T47D (cell line): Measurements from ENCODE around the gene HSFX3.
"Not testable (repeated sequence)": the region's sequence is repeated elsewhere in the genome, so short reads cannot be mapped to it uniquely, and the experiment has no call there.

Experiments used
- DNase-seq, 2 experiments: peaks; one replicate each; pipeline versions ENCODE4 v3.0.0 to v3.0.0-alpha.2; 2011 to 2012; ENCODE audit warnings: low read depth in 1 of 2, low spot score in 1 of 2
- JUND ChIP-seq: IDR thresholded peaks from 2 replicates; pipeline ENCODE4 v1.6.1; 2012; ENCODE audit warnings: low read depth
- in situ Hi-C: cut with HindIII; loops from 2 replicates; pipeline ENCODE4 v1.10.0; 2016; ENCODE audit warnings: low sequenced_read_pairs, low pct_unique_long_range_greater_than_20kb

HSFX3 gene

DNA sequence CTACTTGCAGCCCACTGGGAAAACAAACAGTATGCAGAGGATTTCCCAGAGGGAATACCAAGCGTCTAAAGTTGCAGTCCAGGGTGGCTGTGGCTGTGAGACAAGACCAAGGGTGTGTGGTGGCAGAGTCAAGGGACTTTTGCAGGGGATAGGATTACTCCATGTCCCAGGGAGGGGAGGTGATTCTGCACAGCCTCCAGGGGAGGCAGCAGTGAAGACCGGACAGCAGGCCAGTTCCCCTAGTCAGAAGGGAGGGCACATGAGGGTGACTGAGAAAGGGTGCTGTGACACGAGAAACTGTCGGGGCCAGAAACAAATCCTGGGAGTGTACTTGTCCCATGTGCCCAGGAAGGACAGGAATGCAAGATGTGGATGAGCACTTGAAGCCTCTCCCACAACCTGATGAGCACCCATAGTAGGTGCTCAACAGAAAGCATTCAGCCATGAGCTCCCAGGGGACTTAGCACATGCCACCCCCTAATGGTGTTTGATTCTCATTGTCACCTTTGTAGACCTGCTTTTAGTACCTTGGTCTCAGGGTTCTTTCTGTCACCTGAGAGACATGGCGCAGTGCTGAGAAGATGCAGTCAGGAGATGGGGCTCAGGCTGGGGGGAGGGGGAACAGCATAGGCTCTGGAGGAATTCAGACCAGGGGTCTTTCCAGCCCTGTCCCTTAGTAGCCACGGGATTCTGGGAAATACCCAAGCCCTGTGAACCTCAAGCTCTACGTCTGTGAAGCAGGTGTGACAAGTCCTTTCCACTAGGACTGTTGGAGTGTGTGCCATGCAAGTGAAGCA is 18.1 kb upstream of the HSFX3 start:
- no peak for TF ChIP-seq JUND
- no peak for DNase-seq
- in situ Hi-C loops: no loop called here

DNA sequence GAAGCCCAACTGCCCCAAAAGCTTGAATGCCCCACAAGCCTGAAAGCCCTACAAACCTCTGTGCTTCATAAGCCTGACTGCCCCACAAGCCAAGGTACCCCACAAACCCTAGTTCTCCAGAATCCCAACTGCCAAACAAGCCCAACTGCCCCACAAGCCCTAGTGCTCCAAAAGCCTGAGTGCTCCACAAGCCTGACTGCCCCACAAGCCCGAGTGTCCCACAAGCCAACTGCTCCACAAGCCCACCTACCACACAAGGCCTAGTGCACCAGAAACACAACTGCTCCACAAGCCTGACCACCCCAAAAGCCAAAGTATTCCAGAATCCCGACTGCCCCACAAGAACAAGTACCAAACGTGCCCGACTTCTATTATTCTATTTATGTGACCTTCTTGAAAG is 13.6 kb upstream of the HSFX3 start:
- no peak for TF ChIP-seq JUND
- in situ Hi-C loops: no loop called here
- no peak for DNase-seq

DNA sequence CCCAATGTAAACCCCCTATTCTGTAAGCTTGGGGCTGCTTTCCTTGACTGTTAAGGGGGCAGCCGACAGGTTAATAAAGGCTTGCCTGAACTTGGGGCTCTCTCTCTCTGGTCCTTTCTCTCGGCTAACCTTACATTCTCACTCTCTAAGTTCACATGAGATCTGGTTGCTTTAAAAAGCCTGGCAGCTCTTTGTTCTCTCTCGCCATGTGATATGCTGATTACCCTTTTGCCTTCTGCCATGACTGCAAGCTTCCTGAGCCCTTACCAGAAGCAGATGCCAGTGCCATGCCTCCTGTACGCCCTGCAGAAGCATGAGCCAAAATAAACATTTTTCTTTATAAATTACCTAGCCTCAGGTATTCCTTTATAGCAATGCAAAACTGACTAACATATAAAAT is 5.5 kb upstream of the HSFX3 start:
- in situ Hi-C loops, DNase-seq: not testable (repeated sequence)

DNA sequence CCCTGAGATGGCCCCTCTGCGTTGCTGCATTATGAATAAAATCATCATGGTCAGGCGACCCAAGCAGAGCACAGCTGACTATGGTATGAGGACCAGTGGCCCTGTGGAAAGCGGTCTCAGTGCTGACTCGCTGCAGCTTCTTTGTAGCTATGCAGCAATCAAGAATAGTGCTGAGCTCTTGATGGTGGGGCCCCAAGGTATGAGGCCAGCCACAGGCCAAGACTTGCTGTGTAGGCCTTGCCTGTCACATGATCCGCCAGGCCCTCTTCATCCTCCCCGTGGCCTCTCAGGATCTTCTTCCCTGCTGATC is 2.2 kb upstream of the HSFX3 start:
- in situ Hi-C loops, DNase-seq: not testable (repeated sequence)

DNA sequence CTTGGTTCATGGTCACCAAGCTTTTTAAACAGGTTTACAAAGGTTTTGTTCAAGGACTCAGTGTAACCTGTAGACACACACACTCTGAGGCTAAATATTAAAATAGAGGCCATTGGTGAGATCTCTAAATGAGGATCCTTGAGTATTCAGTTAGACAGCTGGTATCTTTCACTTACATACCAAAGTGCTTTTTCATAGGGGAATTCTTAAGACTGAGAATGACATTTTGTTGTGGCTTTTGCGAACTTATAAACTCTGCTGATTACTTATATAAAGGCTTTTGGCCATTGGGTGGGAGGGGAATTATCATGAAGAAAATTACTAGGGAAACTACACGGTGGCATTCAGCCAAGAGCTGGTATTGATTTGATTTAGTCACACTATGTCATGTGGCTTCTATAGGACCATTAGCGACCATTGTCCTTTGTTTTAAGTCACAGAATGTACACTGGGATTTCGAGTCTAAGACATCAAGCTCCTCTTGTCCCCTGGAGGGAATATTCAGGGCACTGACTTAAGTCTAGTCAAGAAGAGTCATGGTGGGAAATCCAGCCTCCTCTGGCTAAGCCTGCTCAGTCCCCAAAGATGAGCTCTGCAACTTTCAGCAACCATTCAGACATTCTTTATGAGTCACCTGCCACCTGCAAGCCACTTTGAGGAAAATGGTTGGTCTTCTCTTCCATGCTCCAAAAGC is 1.7 kb upstream of the HSFX3 start:
- in situ Hi-C loops, DNase-seq: not testable (repeated sequence)

DNA sequence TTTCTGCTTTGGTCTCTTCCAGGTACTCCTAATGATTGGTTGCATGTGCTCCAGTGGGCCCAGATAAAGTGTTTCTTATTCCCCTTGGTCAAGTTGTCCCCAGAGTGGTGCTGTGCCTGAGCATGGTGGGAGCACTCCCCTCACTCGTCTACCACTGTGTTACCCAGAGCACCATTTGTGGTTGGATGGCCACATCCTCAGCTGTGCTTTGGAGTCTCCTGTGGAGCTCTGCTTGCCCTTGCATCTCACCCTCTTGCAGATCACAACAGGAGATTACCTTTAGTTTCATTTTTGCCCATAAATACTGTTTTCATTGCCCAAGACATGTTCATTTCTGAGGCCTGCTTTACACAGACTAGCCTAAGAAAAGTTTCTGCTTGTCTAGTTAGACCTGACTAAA is 730 bp upstream of the HSFX3 start:
- in situ Hi-C loops, DNase-seq: not testable (repeated sequence)

DNA sequence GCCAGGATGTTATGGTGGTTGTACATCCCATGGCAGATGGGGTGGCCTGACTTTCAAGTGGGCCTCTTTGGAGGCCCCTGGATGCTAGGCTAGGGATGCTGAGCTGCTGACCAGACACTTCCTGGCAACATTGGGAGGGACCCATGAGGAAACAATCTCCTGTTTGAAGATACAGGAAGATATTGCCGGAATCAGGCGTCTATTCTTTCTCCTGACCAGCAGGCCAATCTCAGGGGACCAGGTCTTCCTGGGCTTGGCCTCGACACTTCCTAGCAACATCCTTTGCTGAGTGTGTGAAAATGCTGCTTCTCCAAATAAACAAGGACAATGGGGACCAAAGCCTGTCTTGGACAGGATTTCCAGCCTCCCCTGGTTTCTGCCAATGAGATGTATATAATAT is 1.9 kb downstream of the HSFX3 start:
- DNase-seq, in situ Hi-C loops: not testable (repeated sequence)

DNA sequence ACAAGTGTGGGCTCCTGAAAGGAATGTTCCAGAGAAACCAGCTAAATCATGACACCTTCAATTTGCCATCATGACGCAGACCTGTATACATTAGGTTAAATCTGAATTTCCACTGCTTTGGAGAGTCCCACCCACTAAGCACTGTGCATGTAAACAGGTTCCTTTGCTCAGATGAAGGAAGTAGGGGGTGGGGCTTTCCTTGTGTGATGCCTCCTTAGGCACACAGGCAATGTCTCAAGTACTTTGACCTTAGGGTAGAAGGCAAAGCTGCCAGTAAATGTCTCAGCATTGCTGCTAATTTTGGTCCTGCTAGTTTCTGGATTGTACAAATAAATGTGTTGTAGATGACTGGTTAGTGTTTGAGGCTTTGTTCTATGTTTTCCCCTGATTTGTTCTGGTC is 2.8 kb downstream of the HSFX3 start:
- in situ Hi-C loops, DNase-seq: not testable (repeated sequence)

DNA sequence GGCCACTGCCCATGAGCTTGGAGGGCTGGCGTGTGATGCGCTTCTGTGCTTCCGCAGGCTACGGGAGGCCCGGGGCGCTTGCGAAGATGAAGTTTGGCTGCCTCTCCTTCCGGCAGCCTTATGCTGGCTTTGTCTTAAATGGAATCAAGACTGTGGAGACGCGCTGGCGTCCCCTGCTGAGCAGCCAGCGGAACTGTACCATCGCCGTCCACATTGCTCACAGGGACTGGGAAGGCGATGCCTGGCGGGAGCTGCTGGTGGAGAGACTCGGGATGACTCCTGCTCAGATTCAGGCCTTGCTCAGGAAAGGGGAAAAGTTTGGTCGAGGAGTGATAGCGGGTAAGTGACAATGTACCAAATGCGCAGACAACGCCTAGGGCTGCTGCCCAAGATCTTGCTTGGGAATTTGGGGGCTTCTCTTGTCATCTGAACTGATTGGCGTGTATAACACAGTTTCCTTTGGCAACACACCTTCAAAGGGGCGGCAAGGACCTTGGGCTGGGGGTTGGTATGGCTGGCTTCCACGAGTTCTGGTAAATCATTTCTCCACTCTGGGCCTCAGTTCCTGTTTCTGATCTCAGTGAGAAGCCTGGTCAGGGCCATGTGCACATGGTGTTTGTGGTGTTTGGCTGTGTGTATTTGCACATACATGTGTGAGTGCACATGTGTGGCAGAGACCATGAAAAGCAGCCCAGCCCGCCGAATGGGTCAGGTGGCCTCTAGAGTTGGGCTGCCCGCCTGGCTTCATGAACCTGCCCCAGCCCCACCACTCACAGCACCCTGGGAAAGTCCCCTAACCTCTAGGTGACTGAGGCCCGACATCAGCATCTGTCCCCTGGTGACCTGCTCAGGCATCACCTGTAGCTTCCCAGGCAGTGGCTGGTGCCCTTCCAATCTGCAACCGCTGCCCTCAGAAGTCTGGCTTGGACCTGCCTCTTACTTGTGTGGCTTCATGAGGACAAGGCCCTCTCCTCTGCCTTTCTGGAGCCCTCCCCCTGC is 3.9 kb downstream of the HSFX3 start:
- peak in 1 of 2 experiments; percentile 33 for DNase-seq

DNA sequence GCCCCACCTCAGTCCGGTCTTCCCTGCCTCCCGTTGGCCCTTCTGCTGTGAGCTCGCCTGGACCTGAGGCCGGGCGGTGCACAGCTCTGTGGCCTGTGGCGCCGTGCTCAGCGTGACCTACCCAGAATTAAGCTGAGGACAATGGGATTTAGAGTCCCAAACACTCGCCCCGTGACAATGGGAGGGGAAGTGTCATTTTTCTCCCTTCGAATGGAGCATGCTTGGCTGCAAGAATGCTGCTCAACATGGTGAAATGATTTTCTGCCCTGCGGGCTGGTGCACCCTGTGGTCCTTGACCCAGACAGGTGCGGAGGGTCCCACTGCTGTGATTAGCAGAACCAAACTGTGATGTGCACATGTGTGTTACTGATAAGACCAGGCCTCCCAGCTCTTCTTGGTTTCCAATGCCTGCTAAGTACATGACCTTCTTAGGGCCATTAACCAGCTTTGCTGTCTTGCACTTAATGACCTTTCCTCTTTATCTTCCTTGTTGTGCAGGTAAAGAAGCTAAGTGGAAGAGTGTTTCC is 8.1 kb downstream of the HSFX3 start:
- in situ Hi-C loops: no loop called here
- no peak for DNase-seq

More for the DNA sequence above, 3.9 kb downstream of the HSFX3 start:
- in situ Hi-C loops: not testable (repeated sequence)

DNA sequence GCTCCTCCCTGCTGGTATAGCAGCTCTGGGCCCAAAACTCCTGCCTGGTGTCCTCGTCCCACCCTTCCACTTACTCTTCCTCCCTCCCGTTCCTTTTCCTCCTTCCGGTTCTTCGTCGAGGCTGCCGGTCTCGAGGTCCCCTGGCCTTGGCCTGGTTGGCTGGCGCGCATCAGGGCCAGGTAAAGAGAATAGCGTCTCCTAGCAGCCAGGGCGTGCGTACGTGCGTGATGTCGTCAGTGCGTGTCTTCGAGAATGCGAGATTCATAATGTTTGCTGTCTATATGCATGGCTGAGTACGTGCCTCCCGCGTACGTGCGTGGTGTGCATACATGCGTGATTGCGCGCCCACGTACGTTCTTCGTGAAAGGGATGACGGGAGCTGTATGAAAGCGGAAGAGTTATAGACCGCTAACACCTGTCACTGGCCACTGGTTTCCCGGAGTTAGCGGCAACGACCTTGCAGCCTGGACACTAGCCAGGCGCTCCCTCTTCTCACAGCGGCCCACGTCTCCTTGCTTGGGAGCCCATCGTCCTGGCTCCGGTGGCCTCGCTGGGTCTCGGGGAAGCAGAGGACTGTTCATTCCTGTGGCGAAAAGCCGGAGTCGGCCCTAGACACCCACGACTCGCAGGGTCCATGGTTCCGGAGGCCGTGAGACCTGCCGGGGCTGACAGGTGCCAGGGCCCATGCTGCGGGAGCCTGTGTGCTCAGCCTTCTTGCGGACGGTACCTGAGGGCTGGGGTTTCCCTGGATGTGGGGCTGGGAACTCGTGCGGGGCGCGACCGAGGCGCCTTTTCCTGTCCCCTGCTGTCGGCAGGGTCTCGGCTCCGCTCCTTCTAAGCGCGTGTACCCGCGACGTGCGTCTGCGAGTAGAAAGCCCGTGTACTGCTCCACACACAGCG is 8.9 kb downstream of the HSFX3 start, which contains the start of gene EOLA1:
Gene EOLA1, plus strand, starts transcription at position 392 of the 900 bp plus-strand sequence. CDS start 4,619 bp downstream, outside the sequence.
- DNase-seq: peak; percentile 11 to 96
- in situ Hi-C loops: no loop called here
- TF ChIP-seq JUND: no peak

More for the DNA sequence above, 8.1 kb downstream of the HSFX3 start:
- no peak for TF ChIP-seq JUND

DNA sequence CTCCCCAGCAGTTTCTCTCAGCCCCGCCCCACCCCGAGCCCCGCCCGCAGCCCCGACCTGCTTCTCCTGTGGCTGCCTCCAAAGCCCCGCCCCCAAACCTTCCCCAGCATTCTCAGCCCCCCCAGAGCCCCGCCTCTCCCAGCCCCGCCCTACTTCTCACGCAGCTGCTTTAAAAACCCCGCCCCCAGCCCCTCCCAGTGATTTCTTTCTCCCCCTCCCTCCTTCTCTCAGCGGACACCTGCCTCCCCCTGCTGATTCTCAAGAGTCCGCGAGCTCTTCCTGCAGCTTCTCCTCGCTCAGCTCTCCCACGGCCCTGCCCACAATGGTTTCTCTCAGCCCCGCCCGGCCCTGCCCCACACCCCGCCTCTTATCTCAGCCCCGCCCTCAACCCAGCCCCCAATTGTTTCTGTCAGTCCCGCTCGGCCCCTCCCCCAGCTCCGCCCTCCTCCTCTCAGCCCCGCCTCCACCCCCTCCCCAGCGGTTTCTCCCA is 9.5 kb downstream of the HSFX3 start:
- DNase-seq: peak; percentile 11 to 87
- in situ Hi-C loops: no loop called here
- TF ChIP-seq JUND: no peak
